ENCODE measurements around the gene LRRC10B.

The LRRC10B gene

DNA sequence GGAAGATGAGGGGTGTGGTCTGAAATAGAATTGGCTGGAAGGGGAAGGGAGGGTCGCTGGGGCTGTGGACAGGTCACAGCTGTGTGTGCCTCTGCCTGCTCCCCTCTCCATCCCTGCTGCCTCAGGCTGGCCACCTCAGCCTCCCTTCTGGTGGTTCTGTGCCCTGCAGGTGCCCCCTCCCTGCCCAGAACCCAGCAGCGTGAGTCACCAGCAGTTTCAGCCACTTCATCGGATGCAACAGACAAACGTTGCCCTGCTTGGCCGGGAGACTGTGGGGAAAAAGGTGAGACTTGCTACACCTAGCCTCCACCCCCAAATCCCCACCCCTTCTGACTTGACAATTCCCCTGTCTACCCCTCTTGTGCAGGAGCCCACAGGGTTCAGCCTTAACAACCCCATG, 21.8 kb upstream of the LRRC10B start:
- no peak for DNase-seq (ENCODE audit: low read depth)

DNA sequence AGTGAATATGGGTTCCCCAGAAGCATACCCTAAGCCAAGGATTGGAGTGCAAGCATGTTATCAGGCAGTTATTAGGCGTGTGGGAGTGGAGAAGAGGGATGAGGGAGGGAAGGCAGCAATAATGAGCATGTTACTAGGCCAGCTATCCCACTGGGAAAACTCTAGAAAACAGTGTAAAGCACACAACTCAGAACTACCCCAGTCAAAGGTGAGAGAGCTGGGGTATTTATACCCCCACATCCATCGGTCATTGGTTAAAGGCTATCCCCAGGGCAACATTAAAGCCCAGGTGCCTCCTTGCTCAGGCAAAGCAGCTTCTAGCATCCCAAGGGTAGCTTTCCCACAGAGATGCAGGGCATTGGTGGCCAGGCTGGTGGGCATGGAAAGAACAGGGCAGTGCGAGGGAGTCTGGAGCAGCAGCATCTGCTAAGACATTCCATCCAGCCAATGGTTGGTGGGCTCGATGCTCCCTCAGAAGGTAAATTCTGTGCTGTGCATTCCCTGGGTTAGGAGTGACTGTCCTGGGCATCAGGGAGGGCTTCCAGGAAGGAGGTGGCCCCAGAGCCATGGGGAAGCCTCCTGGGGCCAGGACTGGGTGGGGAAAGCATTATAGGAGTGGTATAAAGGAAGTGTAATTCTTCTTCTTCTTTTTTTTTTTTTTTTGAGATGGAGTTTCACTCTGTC, 21.1 kb upstream of the LRRC10B start:
- DNase-seq (ENCODE audit: low read depth), result no peak

DNA sequence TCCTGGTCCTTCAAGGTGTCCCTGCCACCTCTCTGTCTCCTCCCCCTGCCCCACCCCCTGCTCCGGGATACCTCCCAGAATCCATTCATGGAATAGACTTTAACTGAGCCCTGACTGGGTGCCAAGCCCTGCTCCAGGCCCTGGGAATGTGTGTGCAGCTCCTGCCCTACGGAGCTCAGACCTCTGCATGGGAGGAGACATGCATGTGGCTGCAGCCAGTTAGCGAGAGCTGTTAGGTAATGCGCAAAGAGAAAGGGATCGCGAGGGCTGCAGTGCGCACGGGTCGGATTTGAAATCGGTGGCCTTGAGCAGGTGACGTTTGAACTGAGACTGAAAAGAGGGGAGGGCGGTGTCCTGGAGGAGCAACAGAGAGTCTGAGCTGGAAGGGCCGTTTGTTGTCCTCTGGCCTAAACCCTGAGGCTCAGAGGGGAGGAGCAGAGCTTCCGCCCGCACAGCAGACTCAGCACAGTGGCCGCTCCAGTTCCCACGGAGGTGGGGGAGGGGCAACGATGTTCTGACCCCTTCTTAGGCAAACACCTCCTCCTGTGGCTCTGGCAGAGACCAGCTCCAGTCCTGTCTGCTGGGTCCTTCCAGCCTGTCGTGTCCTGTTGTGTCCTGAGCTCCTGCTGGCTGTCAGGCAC, 19.8 kb upstream of the LRRC10B start:
- no peak for DNase-seq (ENCODE audit: low read depth)

- DNase-seq (ENCODE audit: low read depth), result no peak
Measured at GRCh38 chr11:61489833-61490721, 18.5 kb upstream of the LRRC10B start.

GRCh38 chr11:61491736-61492395, 16.7 kb upstream of the LRRC10B start:
- no peak for DNase-seq (ENCODE audit: low read depth)

DNA sequence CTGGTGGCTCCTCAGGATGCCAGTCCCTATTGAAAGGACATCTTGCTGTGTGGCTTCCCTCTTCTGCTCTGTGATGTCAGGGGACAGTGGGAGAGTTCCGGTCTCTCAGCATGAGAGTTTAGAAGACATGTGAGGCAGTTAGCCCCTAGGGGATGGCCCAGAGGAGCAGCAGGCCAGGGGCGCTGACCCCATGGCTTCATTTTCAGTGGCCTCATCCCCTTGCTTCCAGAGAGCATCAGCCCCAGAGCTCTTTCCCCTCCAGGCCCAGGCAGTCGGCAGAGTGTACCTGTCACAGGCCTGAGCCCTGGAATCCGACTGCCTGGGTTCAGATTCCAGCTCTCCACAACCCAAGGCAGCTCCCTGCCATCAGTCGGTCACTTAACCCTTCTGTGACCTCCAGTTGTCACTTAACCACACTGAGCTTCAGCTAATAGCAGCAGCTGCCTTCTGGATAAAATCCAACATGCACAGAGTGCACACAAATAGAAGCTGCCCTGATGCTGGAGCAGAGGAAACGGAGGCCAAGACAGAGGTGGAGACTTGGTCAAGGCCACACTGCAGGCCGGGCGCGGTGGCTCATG, 14.1 kb upstream of the LRRC10B start:
- no peak for DNase-seq (ENCODE audit: low read depth)

GRCh38 chr11:61495801-61496601, 12.5 kb upstream of the LRRC10B start:
- DNase-seq (ENCODE audit: low read depth), result no peak

GRCh38 chr11:61496602-61497400, 11.7 kb upstream of the LRRC10B start:
- DNase-seq (ENCODE audit: low read depth), result no peak

DNA sequence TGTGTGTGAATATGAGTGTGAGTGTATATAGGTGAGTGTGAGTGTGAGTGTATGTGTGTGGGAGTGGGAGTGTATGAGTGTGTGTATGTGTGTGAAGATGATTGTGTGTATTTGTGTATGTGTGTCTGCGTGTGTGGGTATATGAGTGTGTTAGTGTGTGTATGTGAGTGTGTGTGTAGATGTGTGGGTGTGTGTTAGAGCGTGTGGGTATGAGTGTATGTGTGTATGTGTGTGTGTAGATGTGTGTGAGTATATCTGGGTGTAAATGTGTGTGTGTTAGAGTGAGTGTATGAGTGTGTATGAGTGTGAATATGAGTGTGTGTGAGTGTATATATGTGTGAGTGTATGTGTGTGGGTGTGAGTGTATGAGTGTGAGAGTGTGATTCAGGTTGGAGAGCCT, 11.1 kb upstream of the LRRC10B start:
- no peak for DNase-seq (ENCODE audit: low read depth)

- no peak for DNase-seq (ENCODE audit: low read depth)
Measured at GRCh38 chr11:61497876-61498275, 10.7 kb upstream of the LRRC10B start.

- no peak for DNase-seq (ENCODE audit: low read depth)
Measured at GRCh38 chr11:61498767-61499341, 9.7 kb upstream of the LRRC10B start.

- DNase-seq (ENCODE audit: low read depth), result no peak
Measured at GRCh38 chr11:61499816-61500491, 8.6 kb upstream of the LRRC10B start.

DNA sequence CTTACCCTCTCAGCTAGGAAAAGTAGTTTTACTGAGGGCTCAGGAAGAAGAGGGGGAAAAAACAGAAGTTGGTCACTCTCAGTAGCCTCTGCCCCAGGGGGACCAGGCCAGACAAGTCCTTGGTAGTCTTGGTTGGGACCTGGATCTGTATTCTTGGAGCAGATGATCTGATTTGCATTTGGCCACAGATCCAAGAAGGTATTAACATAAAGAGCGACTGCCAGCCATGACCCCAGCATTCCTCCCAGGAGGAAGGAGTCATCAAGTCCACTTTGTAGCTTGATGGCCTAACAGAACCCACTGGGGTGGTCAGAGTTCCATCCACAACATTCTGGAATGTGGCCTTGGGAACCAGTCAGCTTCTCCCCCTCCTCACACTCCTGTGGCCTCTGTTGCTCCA, 6.0 kb upstream of the LRRC10B start:
- no peak for DNase-seq (ENCODE audit: low read depth)

GRCh38 chr11:61503135-61503770, 5.3 kb upstream of the LRRC10B start:
- DNase-seq (ENCODE audit: low read depth), result no peak

DNA sequence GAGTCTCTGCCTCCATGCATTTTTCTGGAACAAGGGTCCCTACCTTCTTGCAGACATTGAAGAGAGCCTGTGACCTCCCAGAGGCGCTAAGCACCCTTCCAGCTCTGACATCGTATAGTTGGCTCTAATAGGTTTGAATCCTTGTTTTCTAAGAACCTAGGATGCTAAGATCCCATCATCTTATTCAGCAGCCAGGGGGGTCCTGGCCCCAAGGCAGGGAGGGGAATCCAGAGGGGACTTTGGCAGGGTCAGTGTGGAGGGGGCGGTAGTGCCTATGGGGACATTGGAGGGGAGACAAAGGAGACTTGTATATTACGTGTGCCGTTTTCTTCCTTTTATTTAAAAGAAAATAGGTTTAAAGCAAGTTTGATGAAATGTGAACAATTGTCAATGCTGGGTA, 3.4 kb upstream of the LRRC10B start:
- no peak for DNase-seq (ENCODE audit: low read depth)

- DNase-seq (ENCODE audit: low read depth), result no peak
Measured at GRCh38 chr11:61505640-61506155, 2.9 kb upstream of the LRRC10B start.

DNA sequence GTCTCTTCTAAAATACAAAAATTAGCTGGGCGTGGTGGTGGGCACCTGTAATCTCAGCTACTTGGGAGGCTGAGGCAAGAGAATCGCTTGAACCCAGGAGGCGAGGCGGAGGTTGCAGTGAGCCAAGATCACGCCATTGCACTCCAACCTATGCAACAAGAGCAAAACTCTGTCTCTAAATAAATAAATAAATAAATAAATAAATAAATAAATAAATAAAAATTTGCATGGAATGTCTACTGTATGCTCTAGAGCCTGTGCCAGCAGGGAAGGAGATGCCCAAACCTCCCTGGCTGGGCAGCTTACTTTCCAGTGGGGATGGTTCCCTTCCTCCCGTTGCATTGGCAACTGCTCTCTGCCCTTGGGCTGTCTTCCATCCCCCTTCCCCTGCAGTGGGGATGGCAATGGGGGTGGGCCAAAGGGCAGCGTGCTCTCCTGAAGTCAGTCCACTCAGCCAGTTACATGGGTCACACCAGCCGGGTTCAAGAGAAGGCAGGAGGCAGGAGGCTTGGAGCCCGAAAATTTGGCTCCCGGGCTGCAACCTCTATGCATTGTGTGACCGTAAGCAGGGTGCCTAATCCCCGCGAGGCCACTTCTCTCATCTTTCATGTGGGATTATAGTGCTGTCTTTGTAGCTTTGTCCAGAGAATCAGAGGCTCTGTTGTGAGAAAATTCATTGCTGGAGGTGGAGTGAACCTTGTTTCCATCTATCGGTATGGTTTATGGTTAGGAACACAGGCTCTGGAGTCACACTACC, 1.4 kb upstream of the LRRC10B start:
- no peak for DNase-seq (ENCODE audit: low read depth)
